ENCODE data around the gene ANO1. TPM values are rescaled to one million over a fixed set of nuclear protein-coding genes. Genes with fewer than 3 reads are reported as not detected.

ANO1 gene
- total RNA-seq, 3 donors from 2014 or later (not counting 1 experiment from before 2014, with no cell fraction given): not detected

DNA sequence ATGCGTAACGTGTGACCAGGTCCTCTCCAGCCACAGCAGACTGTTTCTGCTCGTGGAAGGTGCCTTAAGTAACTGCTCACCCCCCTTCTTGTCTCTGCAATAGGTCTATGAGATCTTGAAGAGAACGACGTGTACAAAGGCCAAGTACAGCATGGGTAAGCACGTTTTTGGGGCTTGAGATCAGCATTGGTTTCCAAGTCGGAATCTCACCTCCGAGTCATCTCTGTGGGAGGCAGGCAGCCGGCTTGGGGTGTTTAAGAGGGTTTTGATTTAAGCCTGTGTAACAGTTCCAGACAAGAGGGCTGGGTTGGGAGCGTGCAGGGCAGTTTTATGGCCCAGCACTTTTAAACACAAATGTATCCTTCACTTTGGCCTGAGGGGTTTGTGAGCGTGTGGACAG lies 30.1 kb downstream of the ANO1 start:
- H3K27me3 Mint-ChIP-seq (ENCODE audit: low read depth in 2 of 2): peaks cover 7 to 11% of the 10 kb centered on the region in 2 donors
- intact Hi-C loops (cut with micrococcal nuclease): no loop called here
- no peak overlapping the region for H3K4me3 Mint-ChIP-seq
- no peak overlapping the region for H3K4me3 ChIP-seq (ENCODE audit: low read length)
- no peaks in the 10 kb centered on the region for H3K36me3 ChIP-seq (ENCODE audit: control insufficient read depth, insufficient read depth, low read length)
- WGBS (ENCODE audit: insufficient coverage): 78% methylated on average over 11 of the region's 11 CpGs
- no peaks in the 10 kb centered on the region for H3K4me1 ChIP-seq (ENCODE audit: control insufficient read depth, insufficient read depth, low read length)
- DNase-seq: no peak
- H3K9me3 Mint-ChIP-seq: no peaks in the 10 kb centered on the region
- H3K4me1 Mint-ChIP-seq: no peaks in the 10 kb centered on the region
- no peaks in the 10 kb centered on the region for H3K9me3 ChIP-seq (ENCODE audit: control insufficient read depth, insufficient read depth, low read length)
- H3K27ac Mint-ChIP-seq: no peak overlapping the region
- H3K27ac ChIP-seq (ENCODE audit: low read length): no peak overlapping the region
- TF ChIP-seq, protein P1, sequence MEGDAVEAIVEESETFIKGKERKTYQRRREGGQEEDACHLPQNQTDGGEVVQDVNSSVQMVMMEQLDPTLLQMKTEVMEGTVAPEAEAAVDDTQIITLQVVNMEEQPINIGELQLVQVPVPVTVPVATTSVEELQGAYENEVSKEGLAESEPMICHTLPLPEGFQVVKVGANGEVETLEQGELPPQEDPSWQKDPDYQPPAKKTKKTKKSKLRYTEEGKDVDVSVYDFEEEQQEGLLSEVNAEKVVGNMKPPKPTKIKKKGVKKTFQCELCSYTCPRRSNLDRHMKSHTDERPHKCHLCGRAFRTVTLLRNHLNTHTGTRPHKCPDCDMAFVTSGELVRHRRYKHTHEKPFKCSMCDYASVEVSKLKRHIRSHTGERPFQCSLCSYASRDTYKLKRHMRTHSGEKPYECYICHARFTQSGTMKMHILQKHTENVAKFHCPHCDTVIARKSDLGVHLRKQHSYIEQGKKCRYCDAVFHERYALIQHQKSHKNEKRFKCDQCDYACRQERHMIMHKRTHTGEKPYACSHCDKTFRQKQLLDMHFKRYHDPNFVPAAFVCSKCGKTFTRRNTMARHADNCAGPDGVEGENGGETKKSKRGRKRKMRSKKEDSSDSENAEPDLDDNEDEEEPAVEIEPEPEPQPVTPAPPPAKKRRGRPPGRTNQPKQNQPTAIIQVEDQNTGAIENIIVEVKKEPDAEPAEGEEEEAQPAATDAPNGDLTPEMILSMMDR (IDR thresholded peaks at IDR 0.05): no peak
- no peaks in the 10 kb centered on the region for H3K36me3 Mint-ChIP-seq
- no peak for ATAC-seq
- H3K27me3 ChIP-seq (ENCODE audit: control insufficient read depth, insufficient read depth, low read length): no peaks in the 10 kb centered on the region

DNA sequence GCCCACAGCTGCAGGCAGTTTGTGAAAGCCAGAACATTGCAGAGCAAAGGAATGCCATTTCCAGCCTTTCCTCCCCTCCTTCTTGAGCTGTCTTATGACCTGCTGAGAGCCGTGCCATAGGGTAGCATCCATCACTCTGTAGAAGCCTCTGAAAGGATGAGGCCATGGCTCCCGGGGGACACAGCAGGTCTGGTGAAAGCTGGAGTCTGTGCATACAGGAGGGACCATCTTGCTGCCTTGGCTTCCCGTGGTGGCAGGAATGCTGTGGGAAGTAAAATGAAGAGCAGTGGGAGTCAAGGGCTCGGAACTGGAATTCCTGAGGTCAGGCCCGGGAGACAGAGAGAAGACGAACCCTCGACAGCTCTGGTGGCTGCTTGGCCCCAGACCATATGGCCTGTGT lies 30.9 kb downstream of the ANO1 start:
- no peak for ATAC-seq
- no peaks in the 10 kb centered on the region for H3K4me1 Mint-ChIP-seq

DNA sequence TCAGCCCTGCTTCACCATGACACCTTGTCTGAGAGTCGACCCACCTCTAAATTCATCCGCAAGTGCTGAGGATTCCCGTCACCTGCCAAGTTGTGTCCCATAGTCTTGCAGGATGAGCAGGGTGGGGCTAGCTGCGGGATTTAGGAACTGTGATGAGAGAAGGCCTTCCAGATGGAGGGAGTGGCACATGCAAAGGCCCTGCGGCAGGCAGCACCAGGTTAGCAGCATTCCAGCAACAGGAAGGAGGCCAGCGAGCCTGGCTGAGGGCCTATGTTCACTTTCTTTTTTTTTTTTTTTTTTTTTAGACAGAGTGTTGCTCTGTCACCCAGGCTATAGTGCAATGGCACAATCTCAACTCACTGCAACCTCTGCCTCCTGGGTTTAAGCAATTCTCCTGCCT lies 31.8 kb downstream of the ANO1 start:
- Histone ChIP-seq H3K36me3 (ENCODE audit: control insufficient read depth, insufficient read depth, low read length) (no peaks in the 10 kb centered on the region), H3K27me3 (ENCODE audit: control insufficient read depth, insufficient read depth, low read length) (no peaks in the 10 kb centered on the region), H3K4me1 (ENCODE audit: control insufficient read depth, insufficient read depth, low read length) (no peaks in the 10 kb centered on the region), H3K9me3 (ENCODE audit: control insufficient read depth, insufficient read depth, low read length) (no peaks in the 10 kb centered on the region), H3K27ac (ENCODE audit: low read length) (no peak overlapping the region), H3K4me3 (ENCODE audit: low read length) (no peak overlapping the region)
- no peak overlapping the region for H3K27ac Mint-ChIP-seq
- H3K4me3 Mint-ChIP-seq: no peak overlapping the region
- DNase-seq (no peak), ATAC-seq (no peak)
- no peaks in the 10 kb centered on the region for H3K36me3 Mint-ChIP-seq
- H3K27me3 Mint-ChIP-seq (ENCODE audit: low read depth in 2 of 2): peaks cover 7 to 11% of the 10 kb centered on the region in 2 donors
- H3K4me1 Mint-ChIP-seq: no peaks in the 10 kb centered on the region
- 89% methylated on average over 6 of the region's 6 CpGs for WGBS (ENCODE audit: insufficient coverage)
- intact Hi-C loops (cut with micrococcal nuclease): no loop called here
- TF ChIP-seq, protein P1 (IDR thresholded peaks at IDR 0.05): no peak
- H3K9me3 Mint-ChIP-seq: no peaks in the 10 kb centered on the region

More for the DNA sequence above, 30.9 kb downstream of the ANO1 start:
- TF ChIP-seq, protein P1 (IDR thresholded peaks at IDR 0.05): no peak
- H3K36me3 ChIP-seq (ENCODE audit: control insufficient read depth, insufficient read depth, low read length): no peaks in the 10 kb centered on the region
- H3K27me3 ChIP-seq (ENCODE audit: control insufficient read depth, insufficient read depth, low read length): no peaks in the 10 kb centered on the region
- no peak overlapping the region for H3K4me3 ChIP-seq (ENCODE audit: low read length)
- Mint-ChIP-seq H3K9me3 (no peaks in the 10 kb centered on the region), H3K27ac (no peak overlapping the region), H3K4me3 (no peak overlapping the region), H3K27me3 (ENCODE audit: low read depth in 2 of 2) (peaks cover 7 to 11% of the 10 kb centered on the region in 2 donors), H3K36me3 (no peaks in the 10 kb centered on the region)
- no peak for DNase-seq
- no peaks in the 10 kb centered on the region for H3K9me3 ChIP-seq (ENCODE audit: control insufficient read depth, insufficient read depth, low read length)
- 83% methylated on average over 7 of the region's 7 CpGs for WGBS (ENCODE audit: insufficient coverage)
- intact Hi-C loops (cut with micrococcal nuclease): no loop called here
- H3K4me1 ChIP-seq (ENCODE audit: control insufficient read depth, insufficient read depth, low read length): no peaks in the 10 kb centered on the region
- H3K27ac ChIP-seq (ENCODE audit: low read length): no peak overlapping the region

DNA sequence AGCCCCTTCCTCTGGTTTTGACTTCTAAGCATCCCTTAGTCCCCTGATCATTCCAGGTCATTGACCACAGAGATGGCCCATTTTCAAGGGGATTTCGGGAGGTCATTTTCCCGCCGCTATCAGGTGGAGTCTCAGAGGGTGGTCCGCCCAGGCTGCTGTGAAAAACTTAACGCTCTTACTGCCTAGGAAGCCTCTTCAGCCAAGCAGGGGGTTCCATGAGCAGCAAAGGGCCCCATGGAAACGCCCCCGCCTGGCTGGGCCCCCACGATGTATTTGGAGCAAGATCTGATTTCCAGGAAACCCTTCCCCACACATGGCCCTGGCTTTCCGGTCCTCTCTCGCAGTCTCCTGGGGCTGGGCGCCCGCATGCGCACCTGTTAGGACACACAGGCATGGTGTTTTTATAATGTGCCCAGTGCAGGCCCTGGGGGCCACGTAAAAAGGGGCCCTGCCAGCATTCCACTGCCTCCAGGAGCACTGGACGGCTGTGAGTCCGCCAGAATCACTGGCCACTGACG lies 32.5 kb downstream of the ANO1 start:
- no peaks in the 10 kb centered on the region for H3K9me3 Mint-ChIP-seq
- H3K4me3 Mint-ChIP-seq: no peak overlapping the region
- H3K27ac Mint-ChIP-seq: no peak overlapping the region
- H3K36me3 ChIP-seq (ENCODE audit: control insufficient read depth, insufficient read depth, low read length): no peaks in the 10 kb centered on the region
- no peak for DNase-seq
- intact Hi-C loops (cut with micrococcal nuclease): no loop called here
- WGBS (ENCODE audit: insufficient coverage): 71% methylated on average over 17 of the region's 17 CpGs
- H3K4me3 ChIP-seq (ENCODE audit: low read length): no peak overlapping the region
- H3K27ac ChIP-seq (ENCODE audit: low read length): no peak overlapping the region
- no peaks in the 10 kb centered on the region for H3K4me1 ChIP-seq (ENCODE audit: control insufficient read depth, insufficient read depth, low read length)
- no peaks in the 10 kb centered on the region for H3K4me1 Mint-ChIP-seq
- TF ChIP-seq, protein P1 (IDR thresholded peaks at IDR 0.05): no peak
- peaks cover 7 to 11% of the 10 kb centered on the region in 2 donors for H3K27me3 Mint-ChIP-seq (ENCODE audit: low read depth in 2 of 2)
- no peaks in the 10 kb centered on the region for H3K9me3 ChIP-seq (ENCODE audit: control insufficient read depth, insufficient read depth, low read length)
- no peak for ATAC-seq
- H3K27me3 ChIP-seq (ENCODE audit: control insufficient read depth, insufficient read depth, low read length): no peaks in the 10 kb centered on the region
- H3K36me3 Mint-ChIP-seq: no peaks in the 10 kb centered on the region
